GM04504 (cell line): ENCODE data around the gene EID3.
"Not testable (repeated sequence)": the region's sequence is repeated elsewhere in the genome, so short reads cannot be mapped to it uniquely, and the experiment has no call there.

Experiments used
- DNase-seq: peaks from one replicate; pipeline ENCODE4 v3.0.0-alpha.2; 2012; ENCODE audit warnings: low read depth

The EID3 gene

GRCh38 chr12:104290320-104290719 is 13.2 kb upstream of the EID3 start:
- no peak for DNase-seq

GRCh38 chr12:104290855-104291254 is 12.7 kb upstream of the EID3 start:
- DNase-seq, result no peak

- no peak for DNase-seq
These were observed 11.5 kb upstream of the EID3 start for GRCh38 chr12:104291867-104292524.

DNA sequence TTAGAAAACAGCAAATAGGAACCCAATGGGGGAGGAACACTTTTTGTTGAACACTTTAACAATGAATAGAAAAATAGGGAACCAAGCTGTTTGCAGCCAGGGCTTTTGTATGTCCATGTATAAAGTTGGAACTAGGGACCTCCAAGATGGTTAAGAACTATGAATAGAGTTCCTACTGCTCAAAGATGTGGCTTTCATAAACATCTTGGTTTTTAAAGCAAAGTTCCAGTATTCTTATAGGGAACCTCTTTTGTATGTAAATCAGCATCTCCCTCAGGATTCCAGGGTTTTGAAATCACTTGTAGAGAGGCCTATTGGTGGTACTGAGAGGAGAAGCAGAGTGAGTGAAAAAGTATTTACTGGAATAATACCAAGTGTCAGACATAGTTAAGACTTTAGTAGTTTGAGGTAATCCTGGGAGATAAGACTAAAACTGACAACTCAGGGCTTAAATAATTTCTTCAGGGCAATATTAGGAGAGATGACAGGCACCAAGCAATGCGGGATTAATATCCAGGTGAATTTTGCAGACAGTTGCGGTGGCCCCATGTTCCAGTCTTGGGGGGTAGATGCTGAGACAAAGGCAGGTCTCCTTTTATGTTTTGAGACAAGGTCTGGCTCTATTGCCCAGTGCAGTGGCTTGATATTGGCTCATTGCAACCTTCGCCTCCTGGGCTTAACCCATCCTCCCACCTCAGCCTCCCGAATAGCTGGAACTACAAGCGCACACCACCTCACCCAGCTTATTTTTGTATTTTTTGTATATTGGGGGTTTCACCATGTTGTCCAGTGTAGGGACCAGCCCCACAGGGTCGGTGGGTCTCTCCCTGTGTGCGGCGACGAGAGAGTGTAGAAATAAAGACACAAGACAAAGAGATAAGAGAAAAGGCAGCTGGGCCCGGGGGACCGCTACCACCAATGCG is 10.4 kb upstream of the EID3 start:
- DNase-seq, result no peak

DNA sequence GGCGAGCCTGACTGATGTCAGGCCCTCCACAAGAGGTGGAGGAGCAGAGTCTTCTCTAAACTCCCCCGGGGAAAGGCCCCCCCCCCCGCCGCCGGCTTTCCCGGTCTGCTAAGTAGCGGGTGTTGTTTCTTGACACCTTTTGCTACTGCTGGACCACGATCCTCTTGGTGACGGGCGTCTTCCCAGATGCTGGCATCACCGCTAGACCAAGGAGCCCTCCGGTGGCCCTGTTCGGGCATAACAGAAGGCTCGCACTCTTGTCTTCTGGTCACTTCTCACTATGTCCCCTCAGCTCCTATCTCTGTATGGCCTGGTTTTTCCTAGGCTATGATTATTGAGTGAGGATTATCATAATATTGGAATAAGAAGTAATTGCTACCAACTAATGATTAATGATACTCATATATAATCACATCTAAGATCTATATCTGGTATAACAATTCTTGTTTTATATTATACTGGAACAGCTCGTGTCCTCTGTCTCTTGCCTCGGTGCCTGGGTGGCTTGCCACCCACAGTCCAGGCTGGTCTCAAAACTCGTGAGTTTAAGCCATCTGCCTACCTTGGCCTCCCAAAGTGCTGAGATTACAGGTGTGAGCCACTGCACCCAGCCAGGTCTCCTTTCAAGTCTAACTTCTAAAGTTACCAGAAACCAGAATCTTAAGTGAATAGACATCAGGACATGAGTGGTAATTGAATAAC is 9.2 kb upstream of the EID3 start:
- DNase-seq, result not testable (repeated sequence)

DNA sequence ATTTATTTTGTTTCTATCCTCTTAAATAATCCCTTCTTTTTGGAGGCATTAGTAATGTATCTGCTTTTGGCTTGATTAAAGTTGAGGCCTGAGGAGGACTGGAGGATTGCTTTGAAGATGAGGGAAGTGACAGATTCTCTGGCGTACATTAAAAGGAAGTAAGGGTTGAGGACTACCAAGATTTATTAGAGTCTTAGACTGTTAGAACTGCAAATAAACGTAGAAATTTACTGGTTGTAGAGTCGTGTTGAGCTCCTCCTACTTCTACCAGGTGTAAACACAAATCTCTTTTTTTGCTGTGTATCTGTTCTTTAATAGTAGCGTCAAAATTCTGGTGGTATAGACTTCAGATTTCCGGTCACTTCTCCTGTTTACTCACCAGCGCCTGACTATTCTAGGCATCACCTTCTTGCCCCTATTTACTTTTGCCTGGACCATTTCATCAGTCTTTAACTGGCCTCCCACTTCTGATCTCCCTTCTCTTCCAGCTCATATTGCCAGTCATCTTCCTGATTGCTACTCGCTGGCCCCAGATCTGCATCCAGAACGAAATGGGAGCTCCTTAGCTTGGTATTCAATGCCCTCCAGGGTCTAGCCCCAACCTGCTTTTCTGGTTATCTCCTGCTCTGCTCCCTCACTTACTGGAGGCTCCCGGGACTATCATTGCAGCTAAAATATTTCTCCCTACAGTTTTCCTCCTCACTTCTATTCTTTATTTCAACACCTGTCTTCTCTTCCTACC is 8.4 kb upstream of the EID3 start:
- DNase-seq, result no peak

GRCh38 chr12:104295954-104296353 is 7.6 kb upstream of the EID3 start:
- DNase-seq, result no peak

DNA sequence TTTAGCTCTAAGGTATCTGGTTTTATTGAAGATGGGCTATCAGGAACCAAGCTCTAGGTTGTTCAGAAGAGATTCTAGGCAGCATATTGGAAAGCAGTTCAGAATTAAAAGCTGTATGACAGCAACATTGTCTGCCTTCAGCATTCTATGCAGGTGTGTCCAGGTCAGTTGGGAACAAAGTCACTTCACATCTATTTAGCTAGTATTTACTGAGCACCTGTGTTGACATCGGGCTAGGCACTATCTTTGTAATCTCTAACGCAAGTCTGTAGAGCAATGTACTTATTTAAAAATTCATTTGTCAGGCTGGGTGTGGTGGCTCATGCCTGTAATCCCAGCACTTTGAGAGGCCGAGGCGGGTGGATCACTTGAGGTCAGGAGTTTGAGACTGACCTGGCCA is 6.8 kb upstream of the EID3 start:
- no peak for DNase-seq

DNA sequence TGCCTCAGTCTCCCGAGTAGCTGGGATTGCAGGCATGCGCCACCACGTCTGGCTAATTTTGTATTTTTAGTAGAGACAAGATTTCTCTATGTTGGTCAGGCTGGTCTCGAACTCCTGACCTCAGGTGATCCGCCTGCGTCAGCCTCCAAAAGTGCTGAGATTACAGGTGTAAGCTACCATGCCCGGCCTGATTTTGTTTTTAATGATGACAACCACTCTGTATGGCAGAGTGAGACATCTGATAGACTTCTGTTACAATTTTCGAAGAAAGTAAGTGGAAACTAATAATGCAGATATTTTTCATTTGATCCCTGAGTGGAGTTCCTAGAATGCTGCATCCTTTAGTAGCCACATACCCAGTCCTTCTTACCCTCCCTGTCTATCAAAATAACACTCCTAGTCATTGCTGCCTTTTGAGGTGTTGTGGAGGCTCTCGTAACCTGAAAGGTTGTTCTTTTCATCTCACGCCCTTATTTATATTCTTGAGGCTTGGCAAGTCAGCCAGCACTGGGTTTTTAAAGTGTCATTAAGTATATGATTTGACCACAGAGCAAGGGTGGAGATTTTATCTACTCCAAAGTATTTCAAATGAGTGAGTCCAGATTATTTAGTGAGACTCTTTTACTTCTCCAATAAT is 5.9 kb upstream of the EID3 start:
- DNase-seq, result no peak

GRCh38 chr12:104299842-104300481 is 3.6 kb upstream of the EID3 start:
- no peak for DNase-seq

- DNase-seq, result no peak
These were observed 896 bp downstream of the EID3 start for GRCh38 chr12:104304261-104305009.

- DNase-seq, result no peak
These were observed 1.8 kb downstream of the EID3 start for GRCh38 chr12:104305349-104305748.

GRCh38 chr12:104306376-104306775 is 2.8 kb downstream of the EID3 start:
- DNase-seq, result no peak

DNA sequence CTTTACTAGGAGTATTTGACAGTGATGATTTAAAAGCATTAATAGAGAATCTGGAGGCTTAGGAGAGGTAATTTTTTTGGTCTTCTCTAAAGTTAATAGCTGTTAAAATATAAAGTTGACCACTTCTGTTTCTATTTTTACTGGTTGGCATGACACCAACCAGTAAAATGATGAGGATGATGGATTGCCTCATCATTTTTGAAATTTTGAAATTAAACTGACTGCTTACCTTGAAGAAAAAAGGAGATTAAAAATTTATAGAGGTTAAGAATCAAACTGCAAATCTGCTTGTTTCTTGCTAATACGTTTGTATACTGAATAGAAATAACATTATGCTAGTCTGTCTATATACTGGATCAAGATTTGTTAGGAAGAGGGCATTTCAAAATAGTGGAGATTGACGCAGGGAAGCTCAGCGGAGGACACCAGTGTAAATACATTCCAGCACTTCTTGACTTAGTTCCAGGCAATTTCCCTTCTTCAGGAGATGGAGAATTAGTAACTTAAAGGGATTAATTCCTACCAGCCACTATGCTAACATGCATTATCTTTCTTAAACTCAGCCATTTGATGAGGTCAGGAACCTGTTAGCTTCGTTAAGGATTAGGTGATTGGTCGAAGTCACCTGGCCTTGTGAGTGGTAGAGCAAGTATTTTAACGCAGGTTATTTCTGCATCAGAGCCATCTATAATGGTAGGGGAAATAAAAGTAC is 3.6 kb downstream of the EID3 start:
- no peak for DNase-seq

GRCh38 chr12:104307655-104308000 is 4.1 kb downstream of the EID3 start:
- no peak for DNase-seq

DNA sequence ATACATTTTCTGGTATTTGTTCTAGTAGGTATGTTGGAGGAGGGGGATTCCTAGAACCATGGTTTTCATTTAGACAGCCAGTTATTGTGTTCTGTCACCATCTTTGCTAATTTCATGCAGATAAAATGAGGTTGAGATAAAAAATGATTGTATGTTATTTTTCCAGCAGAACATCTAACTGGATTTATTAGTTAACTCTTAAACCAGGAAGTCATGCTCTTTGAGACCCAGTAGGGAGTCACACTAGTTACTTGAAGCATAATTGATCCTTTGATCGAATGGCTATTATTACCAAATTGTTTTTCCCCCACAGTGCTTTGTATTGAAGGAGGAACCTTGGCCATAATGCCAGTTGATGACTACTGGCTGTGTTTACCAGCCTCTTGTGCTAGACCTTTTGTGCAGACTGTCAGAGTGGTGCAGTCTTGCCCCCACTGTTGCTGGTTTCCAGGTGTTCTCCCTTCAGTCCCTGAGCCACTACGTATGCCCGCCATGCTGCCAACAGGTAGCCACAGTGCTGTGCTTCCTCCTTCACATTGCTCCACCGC is 6.0 kb downstream of the EID3 start:
- no peak for DNase-seq

DNA sequence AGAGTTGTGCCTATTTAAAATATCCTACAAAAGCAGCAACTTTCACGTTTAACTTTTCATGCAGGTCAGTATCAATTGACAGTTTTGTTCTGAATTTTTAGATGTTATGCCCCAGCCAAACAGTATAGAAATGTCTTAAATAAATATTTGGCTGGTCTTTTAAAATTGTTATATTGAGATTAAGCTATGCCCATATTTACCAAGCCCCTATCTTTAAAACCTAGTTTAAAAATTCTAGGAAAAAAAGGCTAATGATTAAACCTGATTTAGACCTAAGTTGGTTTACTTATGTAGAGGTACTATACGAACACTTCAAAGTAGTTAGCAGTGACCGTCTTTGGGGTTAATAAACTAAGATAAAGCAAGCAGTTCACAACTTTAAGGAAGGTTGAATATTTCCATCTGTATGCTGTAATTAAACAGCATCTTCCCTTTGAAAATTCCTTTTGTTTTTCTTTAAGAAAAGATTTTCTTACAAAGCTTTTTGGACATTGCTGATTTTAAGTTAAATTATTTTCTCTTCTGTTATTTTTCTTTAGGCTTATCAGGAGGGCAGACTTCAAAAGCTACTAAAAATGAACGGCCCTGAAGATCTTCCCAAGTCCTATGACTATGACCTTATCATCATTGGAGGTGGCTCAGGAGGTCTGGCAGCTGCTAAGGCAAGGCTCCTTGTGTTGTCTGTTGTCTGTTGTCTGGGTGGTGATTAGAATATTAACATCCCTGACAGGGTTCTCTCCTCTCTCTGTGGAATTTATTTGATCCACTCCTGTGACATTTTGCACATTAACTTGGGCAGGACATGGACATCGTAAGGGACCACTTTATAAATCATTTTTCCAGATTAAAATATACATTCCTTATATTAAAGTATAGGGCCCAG is 7.5 kb downstream of the EID3 start:
- no peak for DNase-seq

DNA sequence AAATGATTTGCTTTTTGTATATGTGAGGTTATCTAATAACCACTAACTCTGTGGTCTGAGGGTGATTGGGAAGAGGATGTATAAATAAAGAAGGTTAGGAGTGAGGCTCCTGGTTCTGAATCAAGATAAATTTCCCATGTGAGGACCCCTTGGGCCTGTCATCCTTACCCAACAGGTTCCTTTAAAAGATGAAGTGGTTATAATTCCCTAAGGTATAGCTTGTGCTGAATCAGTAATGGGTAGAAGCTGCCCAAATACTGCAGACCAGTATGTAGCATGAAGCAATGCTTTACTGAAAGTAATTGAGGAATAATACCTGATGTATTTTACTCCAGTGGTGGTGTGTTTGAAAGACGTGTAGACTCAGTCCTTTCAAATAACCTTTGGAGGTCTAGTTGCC is 8.7 kb downstream of the EID3 start:
- no peak for DNase-seq

DNA sequence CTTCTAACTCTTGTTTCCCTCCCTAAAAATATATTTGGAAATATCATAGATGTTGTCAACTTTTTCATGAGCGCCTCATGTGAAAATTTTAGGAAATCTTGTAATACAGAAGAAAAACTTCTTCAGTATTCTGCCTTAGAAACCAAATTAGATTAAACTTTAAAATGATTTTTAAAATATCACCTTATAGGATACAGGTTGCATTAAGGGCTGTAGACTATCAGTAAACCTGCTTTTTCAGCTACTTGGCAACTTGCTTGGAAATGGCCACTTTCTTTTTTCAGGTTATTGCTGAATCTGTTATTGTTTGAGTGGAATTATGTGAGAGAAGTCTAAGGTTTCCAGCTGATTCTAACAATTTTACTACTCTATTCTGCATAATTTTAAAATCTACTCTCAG is 9.1 kb downstream of the EID3 start:
- no peak for DNase-seq
